Measurements from ENCODE around the gene ZIC1.

ZIC1 gene

DNA sequence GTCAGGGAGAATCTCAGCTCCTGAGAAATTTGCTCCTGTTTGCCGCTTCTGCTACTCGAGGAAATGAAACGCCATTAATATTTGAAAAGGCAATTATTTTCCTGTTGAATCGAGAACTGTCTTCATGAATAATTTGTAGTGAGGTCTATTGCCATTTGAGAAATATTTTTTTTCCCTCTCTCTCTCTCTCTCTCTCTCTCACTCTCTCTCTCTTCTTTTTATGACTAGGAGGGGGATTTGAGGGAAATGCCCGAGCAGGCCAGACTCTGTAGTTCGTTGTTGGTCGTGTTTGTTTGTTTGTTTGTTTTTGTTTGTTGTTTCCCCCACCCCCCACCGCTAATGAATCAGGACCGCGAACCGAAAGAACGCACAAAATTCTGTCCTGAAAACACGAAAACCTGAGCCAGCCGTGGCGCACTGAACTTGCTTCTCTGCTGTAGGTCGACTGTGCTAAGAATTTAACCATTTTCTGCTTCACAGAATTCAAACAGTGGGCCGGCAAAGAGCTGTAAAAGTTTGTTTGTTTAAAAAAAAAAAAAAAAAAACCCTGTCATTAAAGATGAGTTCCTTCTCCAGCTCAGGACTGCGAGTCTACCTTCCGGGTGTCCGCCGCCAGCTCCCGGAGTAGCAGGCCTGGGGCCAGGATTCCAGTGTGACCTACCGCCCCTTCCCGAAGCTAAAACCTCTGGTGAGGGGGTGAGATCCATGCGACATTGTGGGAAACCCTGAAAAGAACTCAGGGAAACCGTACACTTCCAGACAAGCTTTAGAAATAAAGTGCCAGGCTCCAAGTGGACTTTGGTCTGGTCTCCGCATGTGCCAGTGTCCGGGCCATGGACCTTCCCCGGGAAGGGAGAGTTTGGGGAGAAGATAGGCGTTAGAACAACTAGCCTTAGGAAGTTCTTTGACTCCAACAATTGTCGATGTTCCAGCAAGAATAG, 15.0 kb upstream of the ZIC1 start:
- no peak for TF ChIP-seq CTCF (IDR thresholded peaks at IDR 0.05; ENCODE audit: low read depth, low read length)
- H3K4me3 ChIP-seq (ENCODE audit: low read depth, low read length), result no peak overlapping the region

GRCh38 chr3:147394884-147395225, 14.3 kb upstream of the ZIC1 start:
- H3K4me3 ChIP-seq (ENCODE audit: low read depth, low read length), result no peak overlapping the region
- no peak for TF ChIP-seq CTCF (IDR thresholded peaks at IDR 0.05; ENCODE audit: low read depth, low read length)

- H3K4me3 ChIP-seq (ENCODE audit: low read depth, low read length), result no peak overlapping the region
- TF ChIP-seq CTCF (IDR thresholded peaks at IDR 0.05; ENCODE audit: low read depth, low read length), result no peak
Measured at GRCh38 chr3:147395899-147396711, 13.1 kb upstream of the ZIC1 start.

DNA sequence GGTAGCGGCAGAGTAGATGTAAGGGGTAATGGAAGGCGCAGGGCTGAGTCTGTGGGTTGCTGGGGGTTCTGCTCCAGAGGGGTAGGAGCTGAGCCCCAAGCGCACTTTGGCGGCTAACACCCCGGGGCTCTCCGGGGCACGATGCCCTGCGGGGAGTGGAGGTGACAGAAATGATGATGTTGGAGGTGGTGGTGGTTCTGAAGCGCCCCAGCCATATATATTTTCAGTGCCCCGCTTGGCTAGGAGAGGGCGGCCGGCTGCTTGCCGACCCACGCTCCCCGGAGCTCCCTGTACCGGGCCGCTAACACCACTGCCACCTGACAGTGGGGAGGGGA, 12.5 kb upstream of the ZIC1 start:
- H3K4me3 ChIP-seq (ENCODE audit: low read depth, low read length), result no peak overlapping the region
- TF ChIP-seq CTCF (IDR thresholded peaks at IDR 0.05; ENCODE audit: low read depth, low read length), result no peak

DNA sequence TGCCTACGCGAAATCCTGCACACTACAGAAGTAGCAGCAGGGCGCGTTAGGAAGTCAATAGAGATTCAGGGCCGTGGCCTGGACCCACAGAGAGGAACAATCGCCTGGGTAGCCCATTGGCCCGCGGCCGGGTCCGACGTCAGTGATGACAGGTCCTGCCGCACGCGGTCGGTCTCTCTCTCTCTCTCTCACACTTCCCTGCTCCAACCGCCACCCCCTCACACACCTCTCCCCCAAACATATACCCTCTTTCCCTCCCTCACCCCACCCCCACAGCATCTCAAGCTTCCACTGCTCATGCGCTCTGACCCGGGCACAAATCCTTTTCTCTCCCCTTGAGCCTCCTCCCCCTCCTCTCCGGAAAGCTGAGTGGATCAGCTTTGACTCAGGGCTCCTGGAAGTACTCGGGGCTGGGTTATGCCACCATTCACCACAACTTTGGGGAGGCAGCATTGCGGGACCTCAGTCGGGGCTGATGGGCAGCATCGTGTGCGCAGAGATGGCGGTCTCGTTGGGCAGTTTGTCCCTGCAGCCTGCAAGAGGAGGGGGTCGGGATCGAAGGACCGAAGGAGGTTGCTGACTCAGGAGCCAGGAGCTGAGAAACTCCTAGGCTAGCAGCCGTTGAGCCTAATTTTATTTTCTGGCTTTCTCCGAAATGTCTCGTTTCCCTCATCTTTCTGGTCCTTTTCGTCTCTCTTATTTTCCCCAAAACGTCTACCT, 11.8 kb upstream of the ZIC1 start:
- H3K4me3 ChIP-seq (ENCODE audit: low read depth, low read length), result no peak overlapping the region

More for the DNA sequence above, 11.8 kb upstream of the ZIC1 start:
- no peak for TF ChIP-seq CTCF (IDR thresholded peaks at IDR 0.05; ENCODE audit: low read depth, low read length)
